NCI-H1105 treated with DMSO at 0.1 percent for 48 hours (cell line): ENCODE data around the gene RND3.

Experiments
- DNase-seq: peaks from one replicate; lab custom pipeline; 2025; lab: John Stamatoyannopoulos, UW

The RND3 gene

GRCh38 chr2:150475479-150476250 lies 11.8 kb downstream of the RND3 start:
- DNase-seq = no peak

- DNase-seq = no peak
These were observed 13.0 kb downstream of the RND3 start for GRCh38 chr2:150474326-150475074.

GRCh38 chr2:150473767-150474166 lies 13.7 kb downstream of the RND3 start:
- DNase-seq = no peak

- DNase-seq = no peak
These were observed 15.0 kb downstream of the RND3 start for GRCh38 chr2:150472511-150472899.

GRCh38 chr2:150471813-150472510 lies 15.5 kb downstream of the RND3 start:
- DNase-seq = no peak

- DNase-seq = no peak
These were observed 17.0 kb downstream of the RND3 start for GRCh38 chr2:150470435-150470834.

GRCh38 chr2:150469706-150470274 lies 17.7 kb downstream of the RND3 start:
- DNase-seq = no peak

GRCh38 chr2:150468350-150468960 lies 19.0 kb downstream of the RND3 start:
- no peak for DNase-seq

GRCh38 chr2:150467621-150467963 lies 19.9 kb downstream of the RND3 start:
- no peak for DNase-seq

GRCh38 chr2:150466741-150467620 lies 20.5 kb downstream of the RND3 start:
- no peak for DNase-seq

- DNase-seq = no peak
These were observed 21.5 kb downstream of the RND3 start for GRCh38 chr2:150465703-150466569.

- DNase-seq = no peak
These were observed 22.5 kb downstream of the RND3 start for GRCh38 chr2:150464986-150465385.

GRCh38 chr2:150464270-150464669 lies 23.2 kb downstream of the RND3 start:
- DNase-seq = no peak

- no peak for DNase-seq
These were observed 24.7 kb downstream of the RND3 start for GRCh38 chr2:150462770-150463169.

GRCh38 chr2:150459281-150459680 lies 28.2 kb downstream of the RND3 start:
- no peak for DNase-seq

- no peak for DNase-seq
These were observed 36.7 kb downstream of the RND3 start for GRCh38 chr2:150450765-150451164.

GRCh38 chr2:150449856-150450255 lies 37.6 kb downstream of the RND3 start:
- DNase-seq = peak; percentile 46

- no peak for DNase-seq
These were observed 42.1 kb downstream of the RND3 start for GRCh38 chr2:150445398-150445797.

GRCh38 chr2:150442484-150442883 lies 45.0 kb downstream of the RND3 start:
- DNase-seq = no peak

- no peak for DNase-seq
These were observed 45.7 kb downstream of the RND3 start for GRCh38 chr2:150441784-150442183.
